Mesenchymal stem cell (in vitro differentiated cells and primary cell): ENCODE measurements around the gene TENM4.
A peak's percentile ranks its signal among the peaks of the same experiment; 100 is the strongest.

Source experiments
- DNase-seq: peaks from one replicate; pipeline ENCODE4 v3.0.0-alpha.2; 2013
- H2AFZ ChIP-seq: one replicate; pipeline ENCODE4 v1.6.1; 2013; ENCODE audit warnings: low read depth, mild to moderate bottlenecking, control low read depth, inconsistent platforms, low read length, moderate library complexity
- H2AK5ac ChIP-seq: 2 replicates; pipeline ENCODE4 v1.6.1; 2013; ENCODE audit warnings: low read length, moderate library complexity, mild to moderate bottlenecking, inconsistent platforms; ENCODE audit not compliant: severe bottlenecking
- H2BK120ac ChIP-seq: one replicate; pipeline ENCODE4 v1.6.1; 2013; ENCODE audit warnings: low read depth, mild to moderate bottlenecking, inconsistent platforms, low read length, moderate library complexity
- H2BK12ac ChIP-seq, 2 experiments: one replicate each; pipeline ENCODE4 v1.6.1; 2013; ENCODE audit warnings: inconsistent platforms in 2 of 2, low read length in 2 of 2, mild to moderate bottlenecking in 2 of 2, moderate library complexity in 2 of 2, control low read depth in 1 of 2
- H2BK15ac ChIP-seq: one replicate; pipeline ENCODE4 v1.6.1; 2013; ENCODE audit warnings: mild to moderate bottlenecking, low read depth, inconsistent platforms; ENCODE audit not compliant: poor library complexity, severe bottlenecking
- H2BK5ac ChIP-seq: 2 replicates; pipeline ENCODE4 v1.6.1; 2013; ENCODE audit warnings: low read depth, mild to moderate bottlenecking, low read length, control low read depth, inconsistent platforms; ENCODE audit not compliant: poor library complexity, severe bottlenecking
- H3K14ac ChIP-seq, 2 experiments: one replicate each; pipeline ENCODE4 v1.6.1; 2013; ENCODE audit warnings: inconsistent platforms in 2 of 2, low read length in 2 of 2, control low read depth in 1 of 2, mild to moderate bottlenecking in 1 of 2, moderate library complexity in 1 of 2
- H3K18ac ChIP-seq, 2 experiments: one replicate each; pipeline ENCODE4 v1.6.1; 2013; ENCODE audit warnings: inconsistent platforms in 2 of 2, low read length in 2 of 2, control low read depth in 1 of 2, low read depth in 1 of 2, mild to moderate bottlenecking in 1 of 2
- H3K23ac ChIP-seq, 2 experiments: one replicate each; pipeline ENCODE4 v1.6.1; 2013; ENCODE audit warnings: inconsistent platforms in 2 of 2, low read length in 2 of 2, mild to moderate bottlenecking in 2 of 2, moderate library complexity in 2 of 2, control low read depth in 1 of 2
- H3K27ac ChIP-seq: 2 replicates; pipeline ENCODE4 v1.5.1; 2013; ENCODE audit warnings: mild to moderate bottlenecking, moderate library complexity, low read length, control low read depth, inconsistent platforms; ENCODE audit not compliant: poor library complexity, severe bottlenecking
- H3K27me3 ChIP-seq, 2 experiments: 2 replicates each; pipeline versions ENCODE4 v1.6.1 to v1.7.0; 2013; ENCODE audit warnings: low read length in 2 of 2, mild to moderate bottlenecking in 2 of 2, moderate library complexity in 2 of 2, control low read depth in 1 of 2, inconsistent platforms in 1 of 2; ENCODE audit not compliant: control insufficient read depth in 1 of 2, insufficient read depth in 1 of 2
- H3K36me3 ChIP-seq, 2 experiments: 2 replicates each; pipeline versions ENCODE4 v1.6.1 to v1.7.0; 2013; ENCODE audit warnings: low read length in 2 of 2, control low read depth in 1 of 2, inconsistent platforms in 1 of 2, low read depth in 1 of 2, mild to moderate bottlenecking in 1 of 2; ENCODE audit not compliant: insufficient read depth in 2 of 2, control insufficient read depth in 1 of 2
- H3K4ac ChIP-seq, 2 experiments: one replicate each; pipeline ENCODE4 v1.6.1; 2013; ENCODE audit warnings: inconsistent platforms in 2 of 2, low read length in 2 of 2, mild to moderate bottlenecking in 2 of 2, moderate library complexity in 2 of 2, control low read depth in 1 of 2, low read depth in 1 of 2
- H3K4me1 ChIP-seq: 2 replicates; pipeline ENCODE4 v1.6.1; 2013; ENCODE audit warnings: low read depth, low read length, control low read depth; ENCODE audit not compliant: control insufficient read depth, insufficient read depth
- H3K4me2 ChIP-seq: 2 replicates; pipeline ENCODE4 v1.6.1; 2013; ENCODE audit warnings: low read length, mild to moderate bottlenecking, inconsistent platforms; ENCODE audit not compliant: poor library complexity, severe bottlenecking
- H3K4me3 ChIP-seq, 2 experiments: 2 replicates each; pipeline versions ENCODE4 v1.5.1 to v1.7.0; 2013; ENCODE audit warnings: low read length in 2 of 2, mild to moderate bottlenecking in 2 of 2, control low read depth in 1 of 2, low read depth in 1 of 2; ENCODE audit not compliant: insufficient read depth in 1 of 2
- H3K79me1 ChIP-seq: replicated peaks from 2 replicates; pipeline ENCODE4 v1.6.1; 2013; ENCODE audit warnings: mild to moderate bottlenecking, control low read depth, low read length, inconsistent platforms; ENCODE audit not compliant: poor library complexity, severe bottlenecking
- H3K9ac ChIP-seq: 2 replicates; pipeline ENCODE4 v1.7.0; 2013; ENCODE audit warnings: mild to moderate bottlenecking, low read length, moderate library complexity
- H3K9me3 ChIP-seq: 2 replicates; pipeline ENCODE4 v1.7.0; 2013; ENCODE audit warnings: mild to moderate bottlenecking, low read length; ENCODE audit not compliant: control insufficient read depth
- H4K8ac ChIP-seq: one replicate; pipeline ENCODE4 v1.6.1; 2013; ENCODE audit warnings: inconsistent platforms, mild to moderate bottlenecking, low read length, moderate library complexity
- H4K91ac ChIP-seq: one replicate; pipeline ENCODE4 v1.6.1; 2013; ENCODE audit warnings: mild to moderate bottlenecking, low read length, inconsistent platforms
- WGBS: methylation state at CpG from one replicate; pipeline ENCODE4 v1.1.7; 2013; ENCODE audit warnings: mixed read lengths; 5-methylcytosine and 5-hydroxymethylcytosine counted together

TENM4 gene

GRCh38 chr11:78931891-78932290 is 508.9 kb downstream of the TENM4 start:
- Histone ChIP-seq H3K4me3 (no peak overlapping the region), H4K8ac (no peak overlapping the region), H3K18ac (no peak overlapping the region), H2BK15ac (no peak overlapping the region), H2BK12ac (no peak overlapping the region), H3K4ac (no peak overlapping the region), H2BK120ac (no peak overlapping the region), H2AK5ac (no peak overlapping the region), H4K91ac (no peak overlapping the region), H3K79me1 (no peaks in the 10 kb centered on the region), H3K27ac (no peak overlapping the region), H3K4me2 (no peak overlapping the region), H3K27me3 (peaks cover 0 to 15% of the 10 kb centered on the region in 2 experiments), H2AFZ (no peak overlapping the region), H3K36me3 (no peaks in the 10 kb centered on the region), H3K9ac (no peak overlapping the region), H3K4me1 (peaks cover 2% of the 10 kb centered on the region), H3K9me3 (no peaks in the 10 kb centered on the region), H3K14ac (no peak overlapping the region), H3K23ac (no peak overlapping the region), H2BK5ac (no peak overlapping the region)
- no peak for DNase-seq
- 74% methylated on average over 3 of the region's 4 CpGs for WGBS

- Histone ChIP-seq H3K9ac (peak overlapping the region; percentile 3), H2AK5ac (no peak overlapping the region), H2BK5ac (no peak overlapping the region), H3K36me3 (no peaks in the 10 kb centered on the region), H3K4me3 (no peak overlapping the region), H2BK120ac (no peak overlapping the region), H3K4me2 (no peak overlapping the region), H3K27me3 (peaks cover 0 to 15% of the 10 kb centered on the region in 2 experiments), H3K14ac (no peak overlapping the region), H3K4ac (no peak overlapping the region), H2BK12ac (no peak overlapping the region), H3K23ac (no peak overlapping the region), H3K9me3 (no peaks in the 10 kb centered on the region), H2AFZ (no peak overlapping the region), H3K79me1 (no peaks in the 10 kb centered on the region), H3K18ac (no peak overlapping the region), H3K4me1 (peaks cover 2% of the 10 kb centered on the region), H4K8ac (no peak overlapping the region), H2BK15ac (no peak overlapping the region), H3K27ac (no peak overlapping the region), H4K91ac (no peak overlapping the region)
- no peak for DNase-seq
- WGBS, result 77% methylated on average over 11 of the region's 11 CpGs
Observed at GRCh38 chr11:78930810-78931523, 509.9 kb downstream of the TENM4 start.

- DNase-seq, result no peak
- H2BK12ac ChIP-seq, result no peak overlapping the region
- H3K4me1 ChIP-seq, result peaks cover 2% of the 10 kb centered on the region
- no peak overlapping the region for H4K8ac ChIP-seq
- no peaks in the 10 kb centered on the region for H3K36me3 ChIP-seq
- H3K18ac ChIP-seq, result no peak overlapping the region
- no peak overlapping the region for H3K4ac ChIP-seq
- no peak overlapping the region for H3K23ac ChIP-seq
- WGBS, result 69% methylated on average over 3 of the region's 3 CpGs
- no peak overlapping the region for H3K14ac ChIP-seq
- no peaks in the 10 kb centered on the region for H3K9me3 ChIP-seq
- no peak overlapping the region for H2BK5ac ChIP-seq
- H3K27me3 ChIP-seq, result peaks cover 0 to 15% of the 10 kb centered on the region in 2 experiments
- H4K91ac ChIP-seq, result no peak overlapping the region
- H3K9ac ChIP-seq, result no peak overlapping the region
- H3K4me2 ChIP-seq, result no peak overlapping the region
- no peak overlapping the region for H2AFZ ChIP-seq
- H2BK120ac ChIP-seq, result no peak overlapping the region
- H3K79me1 ChIP-seq, result no peaks in the 10 kb centered on the region
- H3K4me3 ChIP-seq, result no peak overlapping the region
- no peak overlapping the region for H2BK15ac ChIP-seq
- no peak overlapping the region for H3K27ac ChIP-seq
- no peak overlapping the region for H2AK5ac ChIP-seq
Observed at GRCh38 chr11:78929906-78930220, 511.0 kb downstream of the TENM4 start.

GRCh38 chr11:78929207-78929905 is 511.5 kb downstream of the TENM4 start:
- Histone ChIP-seq H2BK120ac (no peak overlapping the region), H3K27me3 (peaks cover 0 to 15% of the 10 kb centered on the region in 2 experiments), H3K4me2 (no peak overlapping the region), H3K4ac (no peak overlapping the region), H4K8ac (no peak overlapping the region), H3K18ac (no peak overlapping the region), H2BK12ac (no peak overlapping the region), H2BK15ac (no peak overlapping the region), H3K36me3 (no peaks in the 10 kb centered on the region), H2BK5ac (no peak overlapping the region), H4K91ac (no peak overlapping the region), H2AFZ (no peak overlapping the region), H3K4me3 (no peak overlapping the region), H2AK5ac (no peak overlapping the region), H3K27ac (no peak overlapping the region), H3K14ac (no peak overlapping the region), H3K23ac (no peak overlapping the region), H3K79me1 (no peaks in the 10 kb centered on the region), H3K9ac (no peak overlapping the region), H3K9me3 (no peaks in the 10 kb centered on the region), H3K4me1 (peaks cover 2% of the 10 kb centered on the region)
- 70% methylated on average over 5 of the region's 5 CpGs for WGBS
- no peak for DNase-seq
